DMS114 treated with DMSO at 0.1 percent for 48 hours (cell line): ENCODE results near the gene DNASE1L2.
A peak's percentile ranks its signal among the peaks of the same experiment; 100 is the strongest.

Source experiments
- DNase-seq: peaks from one replicate; lab custom pipeline; 2025; ENCODE audit not compliant: unreplicated experiment; lab: John Stamatoyannopoulos, UW

DNASE1L2 gene

DNA sequence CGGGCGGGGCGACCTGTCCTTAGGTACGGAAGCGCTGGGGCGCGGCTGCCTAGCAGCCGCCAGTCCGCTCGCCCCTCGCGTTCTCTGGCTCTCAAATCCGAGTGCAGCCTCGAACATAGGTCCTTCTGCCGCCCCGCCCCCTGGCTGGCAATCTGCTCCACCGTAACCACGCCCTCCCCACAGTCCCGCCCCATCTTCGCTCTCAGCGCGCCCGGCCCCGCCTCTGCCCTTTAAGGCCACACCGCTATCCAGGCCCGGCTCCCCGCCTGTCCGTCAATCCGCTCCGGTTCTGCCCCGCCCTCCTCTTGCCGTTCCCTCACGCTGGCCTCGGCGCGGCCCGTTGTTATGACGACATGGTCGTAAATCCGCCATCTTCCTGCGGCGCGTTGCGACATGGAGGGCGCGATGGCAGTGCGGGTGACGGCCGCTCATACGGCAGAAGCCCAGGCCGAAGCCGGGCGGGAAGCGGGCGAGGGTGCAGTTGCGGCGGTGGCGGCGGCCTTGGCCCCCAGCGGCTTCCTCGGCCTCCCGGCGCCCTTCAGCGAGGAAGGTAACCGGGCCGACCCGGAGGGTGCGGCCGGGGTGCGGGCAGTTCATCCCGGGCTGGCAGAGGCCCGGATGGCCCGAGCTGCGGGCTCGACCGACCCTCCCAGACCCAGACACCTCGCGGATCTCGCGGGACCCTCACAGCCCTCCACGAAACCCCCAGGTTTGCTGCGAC, 12.9 kb upstream of the DNASE1L2 start, which contains the start of gene E4F1:
E4F1 (plus strand) TSS at position 371 of the 721 bp plus-strand sequence; CDS start at position 394, 23 bp downstream.
- DNase-seq, result peak; percentile 95

DNA sequence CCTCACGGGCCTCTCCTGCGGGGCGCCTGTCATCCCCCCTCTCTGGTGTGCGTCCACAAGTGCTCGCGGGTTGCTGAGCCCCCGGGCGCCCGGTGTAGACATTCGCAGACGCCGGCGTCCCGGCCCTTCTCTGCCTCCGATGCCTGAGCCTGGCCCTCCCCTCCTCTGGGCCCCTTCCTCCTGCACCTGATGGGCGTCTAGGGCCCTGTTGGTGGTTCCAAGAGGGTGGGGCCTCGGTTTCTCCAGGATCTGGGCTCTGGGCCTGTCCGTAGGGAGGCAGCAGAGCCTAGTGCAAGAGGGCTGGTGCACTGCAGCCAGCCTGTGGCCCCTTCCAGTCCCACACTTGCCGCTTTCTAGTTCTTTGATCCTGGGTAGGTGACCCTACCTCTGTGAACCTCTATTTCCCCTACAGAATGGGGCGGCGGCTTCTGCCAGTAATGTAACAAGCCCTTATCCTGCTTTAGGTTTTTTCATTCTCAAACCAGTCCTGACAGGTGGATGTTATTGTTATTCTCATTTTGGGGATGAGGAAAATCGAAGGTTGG, 12.2 kb upstream of the DNASE1L2 start:
- DNase-seq, result no peak

DNA sequence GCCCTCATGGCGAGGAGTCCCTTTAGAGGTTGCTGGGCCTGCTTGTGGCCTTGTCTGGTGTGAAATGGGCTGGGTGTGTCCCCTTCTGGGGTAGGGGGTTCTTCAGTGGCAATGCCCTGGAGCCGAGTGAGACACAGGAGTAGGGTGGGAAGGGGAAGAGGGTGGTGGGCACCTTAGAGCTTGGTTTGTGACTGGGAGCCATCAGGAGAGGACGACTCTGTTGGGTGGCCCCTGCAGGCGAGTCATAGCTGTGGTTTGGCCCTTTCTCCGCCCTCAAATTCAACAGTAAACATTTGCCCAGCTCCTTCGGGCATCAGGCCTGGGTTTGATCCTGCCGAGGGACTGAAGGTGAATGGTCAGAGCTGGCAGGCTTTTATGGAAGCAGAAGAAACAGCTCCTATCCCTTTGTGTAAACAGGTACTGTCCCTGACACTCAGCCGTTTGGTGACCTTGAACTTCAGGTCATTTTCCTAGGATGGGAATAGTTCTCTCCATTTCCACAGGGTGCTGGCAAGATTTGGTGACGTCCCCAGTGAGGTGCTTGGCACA, 9.9 kb upstream of the DNASE1L2 start:
- DNase-seq, result no peak

DNA sequence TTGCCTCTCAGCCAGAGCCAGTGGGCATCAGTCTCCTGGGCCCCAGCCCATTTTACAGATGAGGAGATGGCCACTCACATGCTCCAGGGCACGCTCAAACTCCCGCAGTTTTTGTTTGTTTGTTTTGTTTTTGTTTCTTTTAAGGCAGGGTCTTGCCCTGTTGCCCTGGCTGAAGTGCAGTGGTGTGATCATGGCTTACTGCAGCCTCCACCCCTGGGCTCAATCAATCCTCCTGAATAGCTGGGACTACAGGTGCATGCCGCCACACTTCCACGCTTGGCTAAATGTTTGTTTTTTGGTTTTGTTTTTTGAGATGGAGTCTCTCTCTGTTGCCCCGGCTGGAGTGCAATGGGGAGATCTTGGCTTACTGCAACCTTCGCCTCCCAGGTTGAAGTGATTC, 9.3 kb upstream of the DNASE1L2 start:
- no peak for DNase-seq

DNA sequence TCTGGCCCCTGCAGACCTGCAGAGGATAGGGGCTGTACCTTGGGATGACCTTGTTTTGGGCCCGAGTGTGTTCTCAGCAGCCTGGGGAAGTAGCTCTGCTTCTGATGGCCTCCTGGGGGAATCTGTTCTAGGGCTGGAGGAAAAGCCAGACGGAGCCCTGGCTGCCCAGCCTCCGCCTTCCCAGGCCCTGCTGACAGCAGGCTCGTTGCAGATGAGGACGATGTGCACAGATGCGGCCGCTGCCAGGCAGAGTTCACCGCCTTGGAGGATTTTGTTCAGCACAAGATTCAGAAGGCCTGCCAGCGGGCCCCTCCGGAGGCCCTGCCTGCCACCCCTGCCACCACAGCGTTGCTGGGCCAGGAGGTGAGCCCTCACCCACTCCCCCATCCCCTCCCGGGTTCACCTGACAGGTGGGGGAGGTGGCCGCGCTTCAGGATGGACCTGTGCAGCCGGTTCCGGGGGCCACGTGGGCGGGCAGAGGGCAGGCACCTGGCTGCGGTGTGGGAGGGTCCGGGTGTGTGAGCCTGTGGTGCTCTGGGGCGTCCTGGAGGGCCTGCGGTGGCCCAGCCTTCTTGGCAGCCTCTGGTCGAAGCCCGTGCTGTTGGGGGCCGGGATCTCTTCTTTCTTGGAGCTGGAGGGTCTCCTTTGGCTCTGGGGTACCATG, 8.0 kb upstream of the DNASE1L2 start:
- no peak for DNase-seq

DNA sequence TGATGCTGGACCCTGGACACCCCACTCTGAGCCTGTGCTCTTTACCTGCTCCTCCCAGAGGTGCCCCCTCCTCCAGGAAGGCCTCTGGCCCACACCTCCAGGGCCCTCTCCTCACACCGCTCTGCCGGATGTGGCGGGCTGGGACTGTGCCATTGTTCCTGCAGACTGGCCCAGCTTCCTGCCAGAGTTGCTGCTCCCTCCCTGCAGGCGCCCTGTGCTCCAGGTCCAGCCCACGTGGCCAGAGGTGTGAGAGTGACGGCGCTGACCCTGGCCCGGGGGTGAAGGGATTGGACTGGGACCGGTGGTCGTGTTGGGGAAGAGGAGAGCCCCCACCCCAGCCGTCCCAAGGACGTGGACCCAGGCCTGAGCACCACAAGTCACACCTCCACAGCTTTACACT, 7.2 kb upstream of the DNASE1L2 start:
- no peak for DNase-seq

DNA sequence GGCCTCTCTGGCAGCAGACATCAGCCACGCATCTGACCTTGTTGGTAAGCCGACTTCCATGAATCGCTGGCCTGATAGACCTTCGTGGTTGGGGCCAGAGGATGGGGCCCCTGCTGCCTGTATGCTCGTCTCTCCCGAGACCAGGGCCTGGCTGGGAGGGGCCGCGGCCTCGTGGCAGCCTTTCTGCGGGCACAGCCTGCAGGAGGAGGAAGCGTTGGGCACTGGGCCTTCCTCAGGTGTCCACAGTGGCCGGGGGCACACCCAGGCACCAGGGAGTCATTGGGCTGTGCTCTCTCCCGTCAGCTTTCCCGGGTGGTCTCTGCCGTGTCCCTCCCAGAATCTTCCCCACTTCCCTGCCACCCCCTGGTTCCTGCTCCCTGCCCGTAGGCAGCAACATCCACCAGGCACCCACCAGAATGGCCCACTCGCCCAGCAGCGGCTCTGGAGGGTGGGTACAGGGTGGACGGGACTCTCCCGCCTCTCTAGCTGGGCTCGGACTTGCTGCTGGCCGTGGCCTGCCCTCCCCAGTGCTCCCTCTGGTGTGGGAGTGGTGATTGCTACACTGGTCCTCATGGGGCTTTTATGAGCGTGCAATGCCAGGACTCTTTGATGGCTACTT, 6.5 kb upstream of the DNASE1L2 start:
- DNase-seq, result no peak

DNA sequence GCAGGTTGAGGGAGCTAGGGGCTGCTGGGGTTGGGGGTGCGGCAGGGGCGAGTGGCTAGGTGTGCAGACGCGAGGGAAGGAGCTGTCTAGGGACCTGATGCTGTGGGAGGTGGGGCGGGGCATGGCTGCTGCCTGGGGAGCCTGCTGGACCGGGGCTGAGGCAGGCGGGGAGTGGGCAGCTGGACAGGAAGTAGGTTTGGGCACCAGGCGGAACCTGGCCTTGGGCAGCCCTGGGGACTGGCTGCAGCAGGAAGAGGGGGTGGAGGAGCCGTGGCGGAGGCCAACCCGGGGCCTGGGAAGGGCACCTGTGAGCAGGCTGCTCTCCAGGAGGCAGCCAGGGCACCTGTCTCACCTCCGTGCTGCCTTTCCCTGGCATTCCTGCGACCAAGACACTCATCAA, 5.9 kb upstream of the DNASE1L2 start:
- no peak for DNase-seq

DNA sequence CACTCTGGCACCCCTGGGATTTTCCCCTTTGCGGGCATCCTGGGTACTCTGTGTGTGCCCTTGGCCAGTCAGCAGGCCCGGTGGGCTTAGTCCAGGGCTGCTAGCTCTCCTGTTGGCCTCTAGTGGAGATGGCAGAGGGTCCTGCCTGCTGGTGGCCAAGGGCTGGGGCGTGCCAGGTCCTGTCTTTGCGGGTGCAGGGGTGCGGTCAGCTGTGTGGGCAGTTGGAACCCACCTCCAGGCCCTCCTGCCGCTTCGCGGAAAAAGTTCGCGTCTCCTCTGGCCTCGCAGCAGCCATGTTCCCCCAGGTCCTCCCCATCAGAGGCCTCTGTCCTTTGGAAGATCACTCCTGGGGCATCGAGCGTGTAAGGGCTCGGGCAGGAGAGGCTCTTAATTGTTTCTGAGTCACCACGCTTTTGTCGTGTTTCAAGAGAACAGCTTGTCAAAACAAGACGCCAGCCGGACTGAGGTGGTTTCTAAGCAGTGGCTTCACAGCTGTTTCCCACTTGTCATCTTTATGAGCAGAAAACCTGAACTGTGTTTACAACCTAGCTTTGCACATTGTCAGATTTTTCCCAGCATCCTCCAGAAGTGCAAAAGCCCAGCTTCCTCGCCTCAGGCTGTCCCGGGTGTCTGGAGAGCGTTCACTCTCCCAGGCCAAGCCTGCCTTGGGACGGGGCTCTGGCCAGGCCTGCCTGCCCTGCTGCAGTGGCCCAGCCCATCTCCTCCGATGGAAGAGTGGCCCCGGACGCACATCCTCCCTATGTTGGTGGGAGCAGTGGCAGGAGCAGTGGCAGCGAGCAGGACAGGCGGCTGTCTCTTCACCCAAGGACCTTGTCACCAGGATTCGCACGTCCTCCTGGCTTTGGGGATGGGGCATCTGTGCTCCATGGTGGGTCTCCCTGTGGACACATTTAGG, 5.0 kb upstream of the DNASE1L2 start:
- DNase-seq, result no peak

DNA sequence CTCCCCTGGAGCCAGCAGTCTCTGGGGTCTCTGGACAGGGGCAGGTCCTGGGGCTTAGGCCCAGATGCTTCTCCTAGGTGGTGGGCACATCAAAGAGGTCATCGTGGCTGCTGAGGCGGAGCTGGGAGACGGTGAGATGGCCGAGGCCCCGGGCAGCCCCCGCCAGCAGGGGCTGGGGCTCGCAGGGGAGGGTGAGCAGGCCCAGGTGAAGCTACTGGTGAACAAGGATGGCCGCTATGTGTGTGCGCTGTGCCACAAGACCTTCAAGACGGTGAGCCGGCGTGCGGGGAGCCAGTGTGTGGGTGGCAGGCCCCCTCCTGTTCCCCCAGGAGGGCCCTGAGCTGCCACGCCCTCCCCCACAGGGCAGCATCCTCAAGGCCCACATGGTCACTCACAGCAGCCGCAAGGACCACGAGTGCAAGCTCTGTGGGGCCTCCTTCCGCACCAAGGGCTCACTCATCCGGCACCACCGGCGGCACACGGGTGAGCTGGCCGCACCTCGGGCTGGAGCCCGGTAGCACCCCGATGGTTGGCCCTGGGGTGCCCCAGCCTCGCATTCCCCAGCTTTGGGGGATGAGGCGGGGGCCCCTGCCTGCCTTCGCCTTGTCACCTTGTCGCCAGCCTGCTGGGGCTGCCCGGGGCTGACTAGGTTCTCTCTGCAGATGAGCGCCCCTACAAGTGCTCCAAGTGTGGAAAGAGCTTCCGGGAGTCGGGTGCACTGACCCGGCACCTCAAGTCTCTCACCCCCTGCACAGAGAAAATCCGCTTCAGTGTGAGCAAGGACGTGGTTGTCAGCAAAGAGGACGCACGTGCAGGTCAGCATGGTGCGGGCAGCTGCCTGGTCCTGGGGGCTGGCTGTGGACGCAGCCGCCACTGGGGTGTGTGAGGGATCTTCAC, 3.9 kb upstream of the DNASE1L2 start:
- no peak for DNase-seq

DNA sequence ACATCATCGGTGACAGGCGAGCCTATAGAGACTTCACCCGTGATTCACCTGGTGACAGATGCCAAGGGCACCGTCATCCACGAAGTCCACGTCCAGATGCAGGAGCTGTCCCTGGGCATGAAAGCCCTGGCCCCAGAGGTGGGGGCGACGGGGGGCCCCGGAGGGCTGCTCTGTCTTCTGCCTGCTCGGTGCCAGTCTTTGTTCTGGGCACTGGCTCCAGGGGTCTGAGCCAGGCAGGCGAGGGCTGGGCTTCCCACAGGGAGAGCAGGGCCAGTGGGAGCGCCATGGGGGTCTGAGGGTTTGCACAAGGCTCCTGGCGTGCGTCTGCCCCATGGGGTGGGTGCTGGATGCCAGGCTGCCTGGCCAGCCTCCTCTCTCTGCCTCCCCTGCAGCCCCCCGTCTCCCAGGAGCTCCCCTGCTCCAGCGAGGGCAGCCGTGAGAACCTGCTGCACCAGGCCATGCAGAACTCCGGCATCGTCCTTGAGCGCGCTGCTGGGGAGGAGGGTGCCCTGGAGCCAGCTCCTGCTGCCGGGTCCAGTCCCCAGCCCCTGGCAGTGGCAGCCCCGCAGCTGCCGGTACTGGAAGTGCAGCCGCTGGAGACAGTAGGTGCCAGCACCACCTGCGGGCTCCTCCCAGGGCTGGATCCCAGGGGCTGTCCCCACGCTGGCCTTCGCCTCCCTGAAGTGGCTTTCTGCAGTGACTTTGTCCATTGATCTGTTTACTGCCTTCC, 3.0 kb upstream of the DNASE1L2 start:
- no peak for DNase-seq

DNA sequence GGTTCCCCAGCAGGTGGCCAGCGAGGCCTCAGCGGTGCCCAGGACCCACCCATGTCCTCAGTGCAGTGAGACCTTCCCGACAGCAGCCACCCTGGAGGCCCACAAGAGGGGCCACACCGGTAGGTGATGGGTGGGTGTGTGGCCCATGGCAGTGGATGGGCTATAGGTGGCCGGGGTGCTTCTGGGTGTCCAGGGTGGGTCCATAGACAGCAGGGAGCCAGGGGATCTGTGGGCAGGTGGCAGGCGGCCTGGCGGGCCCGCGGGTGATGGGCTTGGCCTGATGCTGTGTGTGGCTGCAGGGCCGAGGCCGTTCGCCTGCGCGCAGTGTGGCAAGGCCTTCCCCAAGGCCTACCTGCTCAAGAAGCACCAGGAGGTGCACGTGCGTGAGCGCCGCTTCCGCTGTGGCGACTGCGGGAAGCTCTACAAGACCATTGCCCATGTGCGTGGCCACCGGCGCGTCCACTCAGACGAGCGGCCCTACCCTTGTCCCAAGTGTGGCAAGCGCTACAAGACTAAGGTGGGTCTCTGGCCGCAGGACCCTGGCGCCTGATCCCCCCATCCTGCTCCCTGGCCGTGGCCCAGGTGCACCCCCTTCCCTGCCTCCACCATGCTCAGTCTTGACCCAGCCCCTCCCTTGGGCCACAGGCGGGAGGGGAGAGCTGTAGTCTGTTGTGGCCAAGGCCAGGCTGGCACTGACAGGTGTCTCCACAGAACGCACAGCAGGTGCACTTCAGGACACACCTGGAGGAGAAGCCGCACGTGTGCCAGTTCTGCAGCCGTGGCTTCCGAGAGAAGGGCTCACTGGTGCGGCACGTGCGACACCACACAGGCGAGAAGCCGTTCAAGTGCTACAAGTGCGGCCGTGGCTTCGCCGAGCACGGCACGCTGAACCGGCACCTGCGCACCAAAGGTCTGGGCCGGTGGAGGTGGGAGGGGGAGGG, 2.1 kb upstream of the DNASE1L2 start:
- no peak for DNase-seq

DNA sequence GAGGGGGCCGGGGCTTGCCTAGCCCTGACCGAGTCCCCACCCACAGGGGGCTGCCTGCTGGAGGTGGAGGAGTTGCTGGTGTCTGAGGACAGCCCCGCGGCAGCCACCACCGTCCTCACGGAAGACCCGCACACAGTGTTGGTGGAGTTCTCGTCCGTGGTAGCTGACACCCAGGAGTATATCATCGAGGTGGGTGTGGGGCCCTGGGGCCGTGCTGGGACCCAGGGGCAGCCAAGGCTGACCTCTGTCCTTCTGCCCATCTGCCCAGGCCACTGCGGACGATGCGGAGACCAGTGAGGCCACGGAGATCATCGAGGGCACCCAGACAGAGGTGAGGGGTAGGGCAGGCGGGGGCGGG, 1.5 kb upstream of the DNASE1L2 start:
- no peak for DNase-seq

DNA sequence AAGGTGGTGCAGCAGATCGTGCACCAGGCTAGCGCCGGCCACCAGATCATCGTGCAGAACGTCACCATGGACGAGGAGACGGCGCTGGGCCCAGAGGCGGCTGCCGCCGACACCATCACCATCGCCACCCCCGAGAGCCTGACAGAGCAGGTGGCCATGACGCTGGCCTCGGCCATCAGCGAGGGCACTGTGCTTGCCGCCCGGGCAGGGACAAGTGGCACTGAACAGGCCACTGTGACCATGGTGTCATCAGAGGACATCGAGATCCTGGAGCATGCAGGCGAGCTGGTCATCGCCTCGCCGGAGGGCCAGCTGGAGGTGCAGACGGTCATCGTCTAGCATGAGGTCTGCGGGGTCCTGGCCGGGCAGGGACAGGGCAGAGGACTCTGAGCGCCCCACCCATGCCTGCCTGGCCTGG, 1.0 kb upstream of the DNASE1L2 start:
- DNase-seq, result no peak

DNA sequence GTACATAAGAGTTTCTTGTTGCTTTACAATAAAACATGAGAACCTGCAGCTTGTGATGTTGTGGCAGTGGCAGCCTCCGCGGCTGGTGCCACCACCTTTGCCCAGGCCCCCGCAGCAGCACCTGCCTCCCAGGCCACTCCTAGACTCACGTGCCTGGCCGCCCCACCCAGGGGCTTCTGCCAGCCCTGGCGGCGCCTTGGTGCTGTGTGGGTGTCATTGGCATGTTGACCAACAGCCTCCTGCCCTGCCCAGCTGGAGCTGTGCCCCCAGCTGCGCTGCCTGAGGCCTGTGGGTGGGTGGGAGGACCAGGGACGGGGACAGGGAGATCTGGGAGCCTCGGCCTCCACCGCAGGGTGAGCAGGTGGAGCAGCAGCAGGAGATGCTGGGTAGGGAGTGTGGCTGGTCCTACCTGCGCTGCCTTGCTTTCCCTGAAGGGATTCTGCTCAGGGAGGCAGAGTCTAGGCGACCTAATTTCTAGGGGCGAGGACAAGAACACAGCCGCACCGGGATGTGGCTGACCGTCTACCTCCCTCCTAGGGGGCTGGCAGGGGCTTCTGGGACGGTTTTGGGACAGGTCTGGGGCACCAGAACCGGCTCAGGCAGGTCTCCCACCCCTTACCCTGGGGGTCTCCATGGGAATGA, 428 bp upstream of the DNASE1L2 start:
- DNase-seq, result no peak

DNA sequence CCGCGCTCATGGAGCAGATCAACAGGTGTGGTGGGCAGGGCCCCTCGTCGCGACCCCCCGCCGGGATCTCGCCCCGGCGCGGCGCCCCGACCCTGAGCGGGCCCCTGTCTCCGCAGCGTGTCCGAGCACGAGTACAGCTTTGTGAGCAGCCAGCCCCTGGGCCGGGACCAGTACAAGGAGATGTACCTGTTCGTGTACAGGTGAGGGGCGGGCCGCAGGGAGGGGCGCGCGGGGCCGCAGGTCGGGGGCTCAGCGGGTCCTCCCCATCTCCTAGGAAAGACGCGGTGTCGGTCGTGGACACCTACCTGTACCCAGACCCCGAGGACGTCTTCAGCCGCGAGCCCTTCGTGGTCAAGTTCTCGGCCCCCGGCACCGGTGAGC, 848 bp downstream of the DNASE1L2 start:
- DNase-seq, result no peak

DNA sequence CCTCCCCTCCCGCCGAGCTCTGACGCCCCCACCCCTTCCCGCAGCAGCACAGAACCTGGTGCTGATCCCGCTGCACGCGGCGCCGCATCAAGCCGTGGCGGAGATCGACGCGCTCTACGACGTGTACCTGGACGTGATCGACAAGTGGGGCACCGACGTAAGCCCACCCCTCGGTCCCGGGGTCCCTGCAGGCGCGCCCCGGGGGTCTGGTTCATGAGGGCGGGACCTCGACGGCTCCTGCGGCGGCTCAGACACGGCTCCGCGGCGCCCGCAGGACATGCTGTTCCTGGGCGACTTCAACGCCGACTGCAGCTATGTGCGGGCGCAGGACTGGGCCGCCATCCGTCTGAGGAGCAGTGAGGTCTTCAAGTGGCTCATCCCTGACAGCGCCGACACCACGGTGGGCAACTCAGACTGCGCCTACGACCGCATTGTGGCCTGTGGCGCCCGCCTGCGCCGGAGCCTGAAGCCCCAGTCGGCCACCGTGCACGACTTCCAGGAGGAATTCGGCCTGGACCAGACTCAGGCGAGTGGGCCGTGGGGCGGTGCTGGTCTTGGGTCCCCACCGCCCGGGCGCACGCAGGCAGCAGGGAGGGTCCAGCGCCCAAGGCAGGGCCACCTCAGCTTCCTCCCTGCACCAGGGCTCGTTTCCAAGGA, 1.4 kb downstream of the DNASE1L2 start:
- no peak for DNase-seq
